ENCODE data around the gene ZNF18. TPM values are rescaled to one million over a fixed set of nuclear protein-coding genes. Genes with fewer than 3 reads are reported as not detected.
"Not testable (repeated sequence)": the region's sequence is repeated elsewhere in the genome, so short reads cannot be mapped to it uniquely, and the experiment has no call there.

ZNF18 gene
- total RNA-seq, 2 donors from 2014 or later, result 10.4 to 16.3 TPM

DNA sequence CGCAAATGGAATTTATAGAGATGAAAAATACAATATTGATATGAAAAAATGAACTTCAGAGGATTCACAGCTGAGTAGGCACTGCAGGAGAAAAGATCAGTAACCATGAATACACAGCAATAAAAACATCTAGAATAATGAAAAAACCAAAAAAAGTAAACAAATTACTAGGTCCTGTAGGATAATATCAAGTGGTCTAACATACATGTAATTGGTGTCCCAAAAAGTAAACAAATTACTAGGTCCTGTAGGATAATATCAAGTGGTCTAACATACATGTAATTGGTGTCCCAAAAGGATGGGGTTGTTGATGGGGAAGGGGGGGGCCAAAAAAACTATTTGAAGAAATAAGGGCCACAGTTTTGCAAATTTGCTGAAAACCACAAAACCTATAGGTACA, 43.4 kb downstream of the ZNF18 start:
- Mint-ChIP-seq H3K27ac (no peak overlapping the region), H3K4me1 (peaks cover 3% of the 10 kb centered on the region), H3K4me3 (no peak overlapping the region), H3K9me3 (peaks cover 30% of the 10 kb centered on the region), H3K36me3 (ENCODE audit: low read depth) (peaks cover 37% of the 10 kb centered on the region), H3K27me3 (ENCODE audit: insufficient read depth) (no peaks in the 10 kb centered on the region)
- Histone ChIP-seq H3K36me3 (ENCODE audit: control insufficient read depth, insufficient read depth, low read length) (peaks cover 8% of the 10 kb centered on the region), H3K9me3 (ENCODE audit: control insufficient read depth, low read length) (peaks cover 38% of the 10 kb centered on the region), H3K27me3 (ENCODE audit: control insufficient read depth, insufficient read depth, low read length, poor library complexity, severe bottlenecking) (no peaks in the 10 kb centered on the region), H3K4me1 (ENCODE audit: control insufficient read depth, insufficient read depth, low read length) (no peaks in the 10 kb centered on the region), H3K27ac (ENCODE audit: low read depth, low read length) (no peak overlapping the region), H3K9ac (ENCODE audit: extremely low read depth, low read length, poor library complexity, severe bottlenecking) (no peak overlapping the region), H3K4me3 (ENCODE audit: low read length) (no peak overlapping the region)
- no peak for DNase-seq
- WGBS, 2 experiments (ENCODE audit: insufficient coverage in 1 of 2, insufficient read length in 1 of 2), result 80 to 100% methylated on average over 1 of the region's 1 CpG
- TF ChIP-seq, protein P1, sequence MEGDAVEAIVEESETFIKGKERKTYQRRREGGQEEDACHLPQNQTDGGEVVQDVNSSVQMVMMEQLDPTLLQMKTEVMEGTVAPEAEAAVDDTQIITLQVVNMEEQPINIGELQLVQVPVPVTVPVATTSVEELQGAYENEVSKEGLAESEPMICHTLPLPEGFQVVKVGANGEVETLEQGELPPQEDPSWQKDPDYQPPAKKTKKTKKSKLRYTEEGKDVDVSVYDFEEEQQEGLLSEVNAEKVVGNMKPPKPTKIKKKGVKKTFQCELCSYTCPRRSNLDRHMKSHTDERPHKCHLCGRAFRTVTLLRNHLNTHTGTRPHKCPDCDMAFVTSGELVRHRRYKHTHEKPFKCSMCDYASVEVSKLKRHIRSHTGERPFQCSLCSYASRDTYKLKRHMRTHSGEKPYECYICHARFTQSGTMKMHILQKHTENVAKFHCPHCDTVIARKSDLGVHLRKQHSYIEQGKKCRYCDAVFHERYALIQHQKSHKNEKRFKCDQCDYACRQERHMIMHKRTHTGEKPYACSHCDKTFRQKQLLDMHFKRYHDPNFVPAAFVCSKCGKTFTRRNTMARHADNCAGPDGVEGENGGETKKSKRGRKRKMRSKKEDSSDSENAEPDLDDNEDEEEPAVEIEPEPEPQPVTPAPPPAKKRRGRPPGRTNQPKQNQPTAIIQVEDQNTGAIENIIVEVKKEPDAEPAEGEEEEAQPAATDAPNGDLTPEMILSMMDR (conservative IDR thresholded peaks at IDR 0.05), result no peak

DNA sequence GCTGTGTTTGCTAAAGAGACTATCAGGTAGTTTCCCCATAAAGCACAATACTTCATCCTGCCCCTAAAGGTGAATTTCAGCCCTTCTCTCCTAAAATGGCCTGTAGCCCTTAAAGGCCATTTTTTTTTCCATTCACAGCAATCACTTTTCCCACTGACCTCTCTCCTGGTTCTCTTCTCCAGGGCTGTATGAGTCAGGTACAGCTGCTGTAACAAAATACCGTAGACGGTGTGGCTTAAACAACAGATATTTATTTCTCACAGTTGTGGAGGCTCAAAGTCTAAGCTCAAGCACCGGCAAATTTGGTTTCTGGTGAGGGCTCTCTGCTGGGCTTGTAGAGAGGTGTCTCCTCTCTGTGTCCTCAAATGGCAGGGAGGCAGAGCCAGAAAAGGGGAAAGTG, 44.7 kb downstream of the ZNF18 start:
- peaks cover 38% of the 10 kb centered on the region for H3K9me3 ChIP-seq (ENCODE audit: control insufficient read depth, low read length)
- H3K36me3 ChIP-seq (ENCODE audit: control insufficient read depth, insufficient read depth, low read length), result peaks cover 8% of the 10 kb centered on the region
- H3K9ac ChIP-seq (ENCODE audit: extremely low read depth, low read length, poor library complexity, severe bottlenecking), result no peak overlapping the region
- H3K27me3 Mint-ChIP-seq (ENCODE audit: insufficient read depth), result no peaks in the 10 kb centered on the region
- H3K27ac ChIP-seq (ENCODE audit: low read depth, low read length), result no peak overlapping the region
- H3K4me1 ChIP-seq (ENCODE audit: control insufficient read depth, insufficient read depth, low read length), result no peaks in the 10 kb centered on the region
- peaks cover 33% of the 10 kb centered on the region for H3K9me3 Mint-ChIP-seq
- H3K4me1 Mint-ChIP-seq, result peaks cover 4% of the 10 kb centered on the region
- TF ChIP-seq, protein P1 (conservative IDR thresholded peaks at IDR 0.05), result no peak
- peak overlapping the region; percentile 30 for H3K4me3 ChIP-seq (ENCODE audit: low read length)
- peaks cover 31% of the 10 kb centered on the region for H3K36me3 Mint-ChIP-seq (ENCODE audit: low read depth)
- H3K27me3 ChIP-seq (ENCODE audit: control insufficient read depth, insufficient read depth, low read length, poor library complexity, severe bottlenecking), result no peaks in the 10 kb centered on the region
- H3K4me3 Mint-ChIP-seq, result no peak overlapping the region
- no peak for DNase-seq
- no peak overlapping the region for H3K27ac Mint-ChIP-seq
- 97 to 100% methylated on average over 1 to 3 of the region's 3 CpGs for WGBS, 2 experiments (ENCODE audit: insufficient coverage in 1 of 2, insufficient read length in 1 of 2)

DNA sequence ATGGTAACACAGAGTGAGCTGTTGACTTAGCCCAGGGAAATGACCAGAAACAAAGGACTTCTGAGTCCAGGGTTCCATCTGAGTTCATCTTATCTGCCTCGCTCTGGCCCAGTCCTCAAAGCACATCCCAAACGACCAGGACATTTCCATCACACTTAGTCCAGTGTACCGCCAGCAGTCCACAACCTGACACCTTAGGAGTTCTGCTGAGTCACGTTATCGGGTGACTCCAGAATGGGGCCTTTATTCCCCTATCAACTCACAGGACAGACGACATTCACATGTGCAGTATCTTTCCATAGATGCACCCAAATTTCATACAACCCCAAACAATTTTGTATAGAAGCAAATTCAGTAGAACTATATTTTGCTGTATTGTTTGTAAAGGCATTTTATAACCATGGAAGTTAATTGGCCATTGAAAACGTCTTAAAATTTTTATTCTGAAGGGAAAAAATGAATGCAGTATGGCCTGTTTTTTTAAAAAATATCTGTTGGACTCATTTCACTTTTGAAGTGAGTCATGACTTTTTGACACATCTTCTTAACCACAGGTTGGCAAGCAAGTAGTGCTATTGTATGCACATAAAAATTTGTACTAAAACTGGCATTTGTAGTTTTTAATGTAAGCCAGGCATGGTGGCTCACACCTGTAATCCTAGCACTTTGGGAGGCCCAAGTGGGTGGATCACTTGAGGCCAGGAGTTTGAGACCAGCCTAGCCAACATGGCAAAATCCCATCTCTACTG, 46.3 kb downstream of the ZNF18 start:
- H3K36me3 Mint-ChIP-seq (ENCODE audit: low read depth), result peaks cover 25% of the 10 kb centered on the region
- Histone ChIP-seq H3K4me1 (ENCODE audit: control insufficient read depth, insufficient read depth, low read length) (no peaks in the 10 kb centered on the region), H3K9ac (ENCODE audit: extremely low read depth, low read length, poor library complexity, severe bottlenecking) (no peak overlapping the region), H3K36me3 (ENCODE audit: control insufficient read depth, insufficient read depth, low read length) (peaks cover 8% of the 10 kb centered on the region), H3K9me3 (ENCODE audit: control insufficient read depth, low read length) (peaks cover 37% of the 10 kb centered on the region), H3K4me3 (ENCODE audit: low read length) (no peak overlapping the region), H3K27me3 (ENCODE audit: control insufficient read depth, insufficient read depth, low read length, poor library complexity, severe bottlenecking) (no peaks in the 10 kb centered on the region), H3K27ac (ENCODE audit: low read depth, low read length) (no peak overlapping the region)
- TF ChIP-seq, protein P1 (conservative IDR thresholded peaks at IDR 0.05), result no peak
- 83 to 95% methylated on average over 4 to 7 of the region's 7 CpGs for WGBS, 2 experiments (ENCODE audit: insufficient coverage in 1 of 2, insufficient read length in 1 of 2)
- no peak for DNase-seq
- H3K27ac Mint-ChIP-seq, result no peak overlapping the region
- H3K27me3 Mint-ChIP-seq (ENCODE audit: insufficient read depth), result no peaks in the 10 kb centered on the region
- H3K9me3 Mint-ChIP-seq, result peaks cover 33% of the 10 kb centered on the region
- H3K4me3 Mint-ChIP-seq, result no peak overlapping the region
- H3K4me1 Mint-ChIP-seq, result peaks cover 4% of the 10 kb centered on the region

DNA sequence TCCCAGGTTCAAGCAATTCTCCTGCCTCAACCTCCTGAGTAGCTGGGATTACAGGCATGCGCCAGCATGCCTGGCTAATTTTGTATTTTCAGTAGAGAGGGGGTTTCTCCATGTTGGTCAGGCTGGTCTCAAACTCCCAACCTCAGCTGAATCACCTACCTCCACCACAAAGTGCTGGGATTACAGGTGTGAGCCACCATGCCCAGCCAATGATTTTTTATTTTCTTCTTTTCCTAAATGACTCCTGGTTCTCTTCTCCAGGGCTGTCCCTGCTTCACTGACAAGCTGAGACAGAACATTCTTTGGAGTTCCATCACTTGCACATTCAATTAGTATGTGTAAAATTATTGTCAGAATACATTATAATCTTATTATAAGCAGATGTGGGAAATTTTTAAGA, 47.7 kb downstream of the ZNF18 start:
- H3K4me1 ChIP-seq (ENCODE audit: control insufficient read depth, insufficient read depth, low read length); H3K36me3 ChIP-seq (ENCODE audit: control insufficient read depth, insufficient read depth, low read length); H3K4me3 Mint-ChIP-seq; H3K4me1 Mint-ChIP-seq; H3K4me3 ChIP-seq (ENCODE audit: low read length); H3K27ac Mint-ChIP-seq; H3K9ac ChIP-seq (ENCODE audit: extremely low read depth, low read length, poor library complexity, severe bottlenecking); H3K27me3 ChIP-seq (ENCODE audit: control insufficient read depth, insufficient read depth, low read length, poor library complexity, severe bottlenecking); H3K27ac ChIP-seq (ENCODE audit: low read depth, low read length); DNase-seq; H3K27me3 Mint-ChIP-seq (ENCODE audit: insufficient read depth): not testable (repeated sequence)
- H3K9me3 ChIP-seq (ENCODE audit: control insufficient read depth, low read length), result peaks cover 24% of the 10 kb centered on the region
- H3K36me3 Mint-ChIP-seq (ENCODE audit: low read depth), result peaks cover 18% of the 10 kb centered on the region
- no CpG with 5 or more reads among the region's 1 CpG for WGBS, 2 experiments (ENCODE audit: insufficient coverage in 1 of 2, insufficient read length in 1 of 2)
- peaks cover 25% of the 10 kb centered on the region for H3K9me3 Mint-ChIP-seq
